Peyer's patch (tissue), 4 donors: ENCODE measurements around the gene IL21R.

ENCODE experiments used
- POLR2A ChIP-seq, 2 donors: fragments of 450-650 bp; IDR thresholded peaks; one replicate each; pipeline ENCODE4 v1.5.1; 2017; ENCODE audit warnings: antibody characterized with exemption in 2 of 2, mild to moderate bottlenecking in 2 of 2, moderate library complexity in 2 of 2
- TF ChIP-seq, protein P1 (sequence below), 6 experiments: fragments of 450-650 bp in 4 of 6; fragments of 200-600 bp in 2 of 6; sonication (generic) in 1 of 6; IDR thresholded peaks; one replicate each; pipeline ENCODE4 v1.5.1; 2017 to 2019; ENCODE audit warnings: antibody characterized with exemption in 6 of 6, mild to moderate bottlenecking in 3 of 6, moderate library complexity in 1 of 6

- TF ChIP-seq, protein P1, sequence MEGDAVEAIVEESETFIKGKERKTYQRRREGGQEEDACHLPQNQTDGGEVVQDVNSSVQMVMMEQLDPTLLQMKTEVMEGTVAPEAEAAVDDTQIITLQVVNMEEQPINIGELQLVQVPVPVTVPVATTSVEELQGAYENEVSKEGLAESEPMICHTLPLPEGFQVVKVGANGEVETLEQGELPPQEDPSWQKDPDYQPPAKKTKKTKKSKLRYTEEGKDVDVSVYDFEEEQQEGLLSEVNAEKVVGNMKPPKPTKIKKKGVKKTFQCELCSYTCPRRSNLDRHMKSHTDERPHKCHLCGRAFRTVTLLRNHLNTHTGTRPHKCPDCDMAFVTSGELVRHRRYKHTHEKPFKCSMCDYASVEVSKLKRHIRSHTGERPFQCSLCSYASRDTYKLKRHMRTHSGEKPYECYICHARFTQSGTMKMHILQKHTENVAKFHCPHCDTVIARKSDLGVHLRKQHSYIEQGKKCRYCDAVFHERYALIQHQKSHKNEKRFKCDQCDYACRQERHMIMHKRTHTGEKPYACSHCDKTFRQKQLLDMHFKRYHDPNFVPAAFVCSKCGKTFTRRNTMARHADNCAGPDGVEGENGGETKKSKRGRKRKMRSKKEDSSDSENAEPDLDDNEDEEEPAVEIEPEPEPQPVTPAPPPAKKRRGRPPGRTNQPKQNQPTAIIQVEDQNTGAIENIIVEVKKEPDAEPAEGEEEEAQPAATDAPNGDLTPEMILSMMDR (IDR thresholded peaks at IDR 0.05): no peak
- no peak for TF ChIP-seq POLR2A (IDR thresholded peaks at IDR 0.05)
These were observed 42.9 kb upstream of the IL21R start for GRCh38 chr16:27359051-27359450.
